ENCODE data around the gene C22orf39. TPM values are rescaled to one million over a fixed set of nuclear protein-coding genes. Genes with fewer than 3 reads are reported as not detected.

C22orf39 gene
- polyA plus RNA-seq, 3 donors from 2014 or later: 67.8 to 75.5 (median 71.0) TPM

DNA sequence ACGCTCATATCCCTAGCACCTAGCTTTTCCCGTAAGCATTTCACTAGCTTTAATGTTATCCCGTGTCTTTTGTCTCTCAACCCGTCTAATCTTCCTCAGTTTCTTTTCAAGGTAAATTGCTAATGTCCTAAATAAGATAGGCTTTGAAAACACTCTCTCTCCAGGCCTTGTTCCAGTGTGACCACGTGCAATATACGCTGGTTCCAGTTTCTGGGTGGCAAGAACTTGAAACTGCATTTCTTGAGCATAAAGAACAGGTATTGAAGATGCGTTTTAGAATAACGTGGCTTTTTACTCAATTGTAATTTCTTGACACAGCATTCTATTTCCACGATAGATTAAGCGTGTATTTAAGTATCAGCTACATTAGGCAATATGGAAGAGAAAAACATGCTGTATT lies 33.3 kb upstream of the C22orf39 start:
- H3K9me3 Mint-ChIP-seq: no peaks in the 10 kb centered on the region

DNA sequence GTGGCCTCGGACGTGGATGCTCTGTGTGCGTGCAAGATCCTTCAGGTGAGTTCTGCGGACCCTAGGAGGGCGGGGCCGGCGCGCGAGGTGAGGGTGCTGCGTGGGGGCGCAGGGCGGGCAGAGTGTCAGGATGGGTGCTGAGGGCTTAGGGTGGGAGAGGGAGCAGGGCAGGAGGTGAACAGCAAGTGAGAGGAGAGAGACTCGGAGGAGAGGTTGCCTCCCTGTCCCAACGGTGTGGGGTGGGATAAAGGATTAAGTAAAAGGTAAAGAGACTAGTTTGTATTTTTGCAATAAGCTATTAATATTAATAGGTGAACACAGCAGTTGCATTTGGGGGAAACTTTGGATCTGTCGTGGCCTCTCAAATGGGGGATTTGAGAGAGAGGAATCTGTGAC lies 32.7 kb upstream of the C22orf39 start:
- Mint-ChIP-seq H3K9me3 (no peaks in the 10 kb centered on the region), H3K4me3 (peak overlapping the region; percentile 70 to 96 (median 90)), H3K27me3 (ENCODE audit: low read depth in 3 of 3) (peaks cover 5 to 7% (median 6%) of the 10 kb centered on the region in 3 donors), H3K4me1 (peaks cover 29 to 39% of the 10 kb centered on the region in 2 donors), H3K36me3 (no peaks in the 10 kb centered on the region), H3K27ac (peak overlapping the region in 2 of 6 donors; percentile 33 to 100)
- no peak for DNase-seq

More for the DNA sequence above, 33.3 kb upstream of the C22orf39 start:
- no peaks in the 10 kb centered on the region for H3K36me3 Mint-ChIP-seq
- H3K27ac Mint-ChIP-seq: no peak overlapping the region
- peak overlapping the region; percentile 29 to 92 (median 82) for H3K4me3 Mint-ChIP-seq
- DNase-seq: no peak
- peaks cover 6 to 7% (median 6%) of the 10 kb centered on the region in 3 donors for H3K27me3 Mint-ChIP-seq (ENCODE audit: low read depth in 3 of 3)
- peaks cover 26 to 33% of the 10 kb centered on the region in 2 donors for H3K4me1 Mint-ChIP-seq

DNA sequence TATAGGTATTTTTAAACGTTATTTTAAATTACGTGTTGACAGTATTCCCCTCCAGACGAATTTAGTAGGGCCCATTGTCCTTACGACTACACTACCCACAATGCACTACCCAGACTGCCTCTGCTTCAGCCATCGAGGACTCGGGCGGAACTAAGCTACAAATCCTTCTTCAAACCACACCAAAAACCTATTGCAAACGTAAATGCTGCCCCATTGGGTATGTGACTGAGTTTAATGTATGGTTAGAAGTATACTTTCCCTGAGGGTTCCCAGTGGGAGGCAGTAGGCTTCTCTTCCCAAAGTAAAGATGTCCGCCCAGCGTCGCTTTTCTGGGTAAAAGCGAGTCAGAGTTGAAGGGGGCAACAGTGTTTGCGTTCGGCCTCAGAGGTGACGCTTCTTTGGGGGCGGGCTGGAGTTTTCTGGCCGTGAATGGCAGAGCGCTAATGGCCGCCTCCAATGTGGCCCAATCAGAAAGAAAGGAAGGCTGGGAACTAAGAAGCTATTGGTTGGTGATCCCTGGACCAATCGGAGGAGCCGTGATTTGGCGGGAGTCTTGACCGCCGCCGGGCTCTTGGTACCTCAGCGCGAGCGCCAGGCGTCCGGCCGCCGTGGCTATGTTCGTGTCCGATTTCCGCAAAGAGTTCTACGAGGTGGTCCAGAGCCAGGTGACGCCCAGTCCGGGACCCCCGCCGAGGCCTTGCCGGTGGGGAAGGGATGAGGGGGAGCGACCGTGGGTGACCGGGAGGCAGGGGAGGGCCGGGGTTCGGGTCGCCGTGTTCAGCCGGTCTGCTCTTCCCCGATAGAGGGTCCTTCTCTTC lies 32.1 kb upstream of the C22orf39 start, which contains the start of gene CDC45:
TSS of gene CDC45 (plus strand) at position 566 of the 818 bp plus-strand sequence. CDS start at position 615, 49 bp downstream.
- peaks cover 29 to 43% of the 10 kb centered on the region in 2 donors for H3K4me1 Mint-ChIP-seq
- DNase-seq: peak; percentile 95
- peak within 1 kb of the TSS; percentile 90 to 96 (median 92) for H3K4me3 Mint-ChIP-seq
- peaks cover 5 to 7% (median 6%) of the 10 kb centered on the region in 3 donors for H3K27me3 Mint-ChIP-seq (ENCODE audit: low read depth in 3 of 3)
- peak within 1 kb of the TSS; percentile 98 to 100 (median 99) for H3K27ac Mint-ChIP-seq
- H3K36me3 Mint-ChIP-seq: no peaks in the 10 kb centered on the region
- no peaks in the 10 kb centered on the region for H3K9me3 Mint-ChIP-seq

DNA sequence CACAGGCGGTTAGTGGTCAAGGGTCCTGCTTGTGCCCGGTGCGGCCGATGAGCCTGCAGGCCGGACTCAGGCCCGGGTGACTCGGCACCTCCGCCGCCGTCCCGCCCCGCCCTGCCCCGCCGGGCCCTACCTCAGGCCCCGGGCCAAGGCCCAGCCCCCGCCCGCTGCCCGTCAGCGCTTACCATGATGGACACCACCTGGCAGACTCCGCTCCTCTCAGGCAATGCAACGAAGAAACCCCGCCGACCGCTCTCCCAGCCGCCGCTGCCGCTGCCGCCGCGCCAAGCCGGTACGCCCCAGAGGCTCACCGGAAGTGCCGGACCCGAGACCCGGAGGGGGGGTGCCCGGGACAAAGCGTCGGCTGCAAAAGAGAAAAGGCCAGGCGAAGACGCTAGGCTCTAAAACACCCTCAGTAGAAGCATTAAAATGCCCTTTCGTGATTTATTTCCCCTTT lies 31.4 kb upstream of the C22orf39 start, which contains the start of gene UFD1:
TSS of gene UFD1 (minus strand) at position 293 of the 454 bp plus-strand sequence. CDS start at position 185, 108 bp downstream.
- H3K27me3 Mint-ChIP-seq (ENCODE audit: low read depth in 3 of 3): peaks cover 6 to 7% (median 6%) of the 10 kb centered on the region in 3 donors
- H3K4me3 Mint-ChIP-seq: peak within 1 kb of the TSS; percentile 90 to 96 (median 92)
- peak; percentile 83 to 87 (median 87) for DNase-seq
- H3K27ac Mint-ChIP-seq: peak within 1 kb of the TSS; percentile 98 to 100 (median 99)
- H3K9me3 Mint-ChIP-seq: no peaks in the 10 kb centered on the region
- H3K36me3 Mint-ChIP-seq: peaks cover 0 to 3% (median 0%) of the 10 kb centered on the region in 3 donors
- peaks cover 29 to 43% of the 10 kb centered on the region in 2 donors for H3K4me1 Mint-ChIP-seq

DNA sequence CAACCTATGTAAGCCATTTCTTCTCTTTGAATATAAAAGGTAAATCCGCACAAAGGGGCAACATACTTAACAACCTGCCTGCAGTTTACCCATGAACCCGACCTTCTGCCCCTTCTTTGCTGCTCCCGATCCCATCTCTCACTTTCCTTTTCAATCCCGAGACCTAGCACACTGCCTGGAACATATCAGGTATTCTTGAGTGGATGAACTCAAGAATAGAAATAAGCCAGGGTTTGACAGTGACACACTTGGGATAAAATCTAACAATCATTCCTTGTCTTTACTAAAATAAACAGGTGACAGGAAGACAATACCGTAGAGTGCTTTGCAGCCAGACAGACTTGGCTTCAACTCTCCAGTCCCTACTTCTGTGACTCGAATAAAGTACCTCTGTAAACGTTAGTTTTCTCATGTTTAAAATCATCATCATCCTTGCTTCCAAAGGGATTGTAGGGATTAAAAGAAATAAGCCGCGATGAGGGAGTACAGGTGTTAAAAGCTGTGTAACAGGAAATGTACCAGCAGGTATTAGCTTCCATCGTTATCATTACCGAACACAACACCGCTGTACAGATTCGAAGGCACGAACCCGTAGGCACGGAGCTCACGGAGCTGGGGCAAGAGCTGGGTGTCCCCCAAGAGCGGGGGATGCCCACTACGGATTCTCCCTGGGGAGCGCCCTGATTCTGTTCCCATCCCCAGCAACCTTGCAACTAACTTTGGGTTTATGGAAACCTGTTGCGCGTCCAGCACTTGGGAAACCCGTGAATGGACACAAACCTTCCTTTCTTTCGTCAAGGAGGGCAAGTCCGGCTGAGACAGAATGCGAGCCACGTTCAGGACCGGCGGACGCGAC lies 30.8 kb upstream of the C22orf39 start:
- DNase-seq: no peak
- peaks cover 0 to 5% (median 0%) of the 10 kb centered on the region in 3 donors for H3K36me3 Mint-ChIP-seq
- H3K27me3 Mint-ChIP-seq (ENCODE audit: low read depth in 3 of 3): peaks cover 6 to 8% (median 7%) of the 10 kb centered on the region in 3 donors
- H3K4me3 Mint-ChIP-seq: peak overlapping the region; percentile 85 to 96 (median 91)
- H3K27ac Mint-ChIP-seq: peak overlapping the region; percentile 50 to 100 (median 80)
- no peaks in the 10 kb centered on the region for H3K9me3 Mint-ChIP-seq
- H3K4me1 Mint-ChIP-seq: peaks cover 31 to 43% of the 10 kb centered on the region in 2 donors

DNA sequence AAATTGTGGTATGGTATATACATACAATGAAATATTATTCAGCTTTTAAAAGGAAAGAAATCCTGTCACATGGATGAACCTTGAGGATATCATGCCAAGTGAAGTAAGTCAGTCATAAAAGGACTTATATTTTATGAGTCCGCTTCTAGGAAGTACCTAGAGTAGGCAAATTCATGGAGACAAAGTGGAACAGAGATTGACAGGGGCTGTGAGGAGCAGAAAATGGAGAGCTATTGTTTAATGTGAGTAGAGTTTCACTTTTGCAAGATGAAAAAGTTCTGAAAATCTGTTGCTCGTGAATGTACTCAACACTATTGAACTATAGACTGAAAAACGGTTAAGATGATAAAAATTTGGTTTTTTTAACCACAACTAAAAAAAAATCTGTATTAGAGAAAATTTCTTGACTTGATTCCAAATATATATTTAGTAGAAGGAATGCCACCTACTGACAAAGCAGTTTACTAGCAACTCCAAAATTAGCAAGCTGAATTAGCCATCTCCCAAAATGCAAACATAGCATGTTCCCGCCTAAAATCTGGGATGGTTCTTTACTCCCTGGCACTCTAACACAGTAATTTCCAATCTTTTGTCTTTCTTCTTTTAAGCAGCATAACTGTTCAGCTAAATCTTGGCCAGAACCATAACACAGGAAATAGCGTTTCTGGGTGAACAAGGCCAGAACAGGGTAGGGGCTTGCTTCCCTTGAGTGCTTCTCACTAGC lies 30.0 kb upstream of the C22orf39 start:
- Mint-ChIP-seq H3K4me3 (peak overlapping the region; percentile 85 to 96 (median 91)), H3K27me3 (ENCODE audit: low read depth in 3 of 3) (peaks cover 6 to 8% (median 7%) of the 10 kb centered on the region in 3 donors), H3K36me3 (peaks cover 0 to 5% (median 0%) of the 10 kb centered on the region in 3 donors), H3K9me3 (no peaks in the 10 kb centered on the region), H3K27ac (peak overlapping the region; percentile 70 to 100 (median 85)), H3K4me1 (peaks cover 31 to 43% of the 10 kb centered on the region in 2 donors)
- DNase-seq: peak in 1 of 3 donors; percentile 7

DNA sequence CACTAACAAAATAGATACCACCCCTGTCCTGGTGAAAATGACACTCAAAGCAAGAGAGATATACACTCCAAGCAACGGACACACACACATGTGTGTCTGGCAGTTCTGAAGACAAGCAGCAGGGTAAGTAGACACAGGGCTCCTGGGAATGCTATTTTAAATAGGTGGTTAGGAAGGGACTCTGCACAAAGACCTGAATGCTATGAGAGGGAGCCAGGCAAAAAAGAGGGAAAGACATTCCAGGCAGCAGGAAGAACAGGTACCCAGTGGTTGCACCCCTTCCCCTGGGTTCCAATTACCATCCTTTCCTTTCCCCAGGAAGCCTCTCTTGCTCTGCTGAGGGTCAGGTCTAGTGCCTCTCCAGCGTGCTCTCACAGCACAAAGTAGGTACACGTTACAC lies 28.5 kb upstream of the C22orf39 start:
- Mint-ChIP-seq H3K27ac (peak overlapping the region in 3 of 6 donors; percentile 34 to 59 (median 51)), H3K9me3 (no peaks in the 10 kb centered on the region), H3K27me3 (ENCODE audit: low read depth in 3 of 3) (peaks cover 6 to 9% (median 7%) of the 10 kb centered on the region in 3 donors), H3K36me3 (peaks cover 0 to 12% (median 0%) of the 10 kb centered on the region in 3 donors), H3K4me1 (peaks cover 31 to 43% of the 10 kb centered on the region in 2 donors), H3K4me3 (peak overlapping the region in 1 of 5 donors; percentile 33)
- no peak for DNase-seq

DNA sequence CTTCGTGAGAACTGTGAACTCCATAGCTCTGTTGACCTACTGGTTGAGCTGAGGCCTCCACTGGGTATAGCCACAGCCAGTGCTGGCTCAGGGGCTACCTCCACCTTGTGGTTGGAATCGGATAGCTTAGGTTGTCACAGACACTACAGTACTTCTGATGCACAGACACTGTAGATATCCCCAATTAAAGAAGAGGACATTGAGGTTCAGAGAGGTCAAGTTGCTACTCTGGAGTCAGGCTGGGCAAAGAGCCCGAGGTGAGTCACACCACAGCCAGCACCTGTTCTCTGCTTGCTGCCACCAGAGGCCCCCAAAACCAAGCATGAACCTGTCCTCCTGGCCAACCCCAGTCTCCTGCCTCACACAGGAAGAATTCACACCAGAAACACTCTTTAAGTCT lies 26.1 kb upstream of the C22orf39 start:
- Mint-ChIP-seq H3K27me3 (ENCODE audit: low read depth in 3 of 3) (peaks cover 0 to 4% (median 4%) of the 10 kb centered on the region in 3 donors), H3K4me3 (no peak overlapping the region), H3K36me3 (peaks cover 3 to 24% (median 4%) of the 10 kb centered on the region in 3 donors), H3K4me1 (peaks cover 23 to 34% of the 10 kb centered on the region in 2 donors), H3K27ac (no peak overlapping the region), H3K9me3 (no peaks in the 10 kb centered on the region)
- DNase-seq: no peak

DNA sequence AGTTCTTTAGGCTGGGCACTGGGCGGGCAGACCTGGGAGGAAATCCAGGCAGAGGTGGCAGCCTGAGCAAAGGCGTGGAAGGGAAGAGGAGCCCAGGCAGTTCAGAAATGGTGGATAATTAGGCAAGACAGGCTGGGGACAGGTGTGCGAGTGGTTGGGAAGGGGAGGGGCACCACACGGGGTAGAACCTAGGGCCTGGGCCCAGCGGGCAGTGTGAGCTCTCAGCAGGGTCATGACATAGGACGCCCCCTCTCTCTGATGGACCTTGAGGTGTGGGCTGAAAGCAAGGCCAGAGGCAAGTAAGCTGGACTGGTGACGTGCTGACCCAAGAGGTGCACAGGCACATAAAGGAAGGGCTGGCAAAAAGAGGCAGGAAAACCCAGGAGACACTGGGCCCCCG lies 24.7 kb upstream of the C22orf39 start:
- Mint-ChIP-seq H3K4me3 (no peak overlapping the region), H3K27ac (peak overlapping the region in 3 of 6 donors; percentile 9 to 52 (median 12)), H3K36me3 (peaks cover 3 to 35% (median 9%) of the 10 kb centered on the region in 3 donors), H3K9me3 (no peaks in the 10 kb centered on the region), H3K4me1 (peaks cover 12 to 22% of the 10 kb centered on the region in 2 donors), H3K27me3 (ENCODE audit: low read depth in 3 of 3) (peaks cover 0 to 9% (median 4%) of the 10 kb centered on the region in 3 donors)
- no peak for DNase-seq

DNA sequence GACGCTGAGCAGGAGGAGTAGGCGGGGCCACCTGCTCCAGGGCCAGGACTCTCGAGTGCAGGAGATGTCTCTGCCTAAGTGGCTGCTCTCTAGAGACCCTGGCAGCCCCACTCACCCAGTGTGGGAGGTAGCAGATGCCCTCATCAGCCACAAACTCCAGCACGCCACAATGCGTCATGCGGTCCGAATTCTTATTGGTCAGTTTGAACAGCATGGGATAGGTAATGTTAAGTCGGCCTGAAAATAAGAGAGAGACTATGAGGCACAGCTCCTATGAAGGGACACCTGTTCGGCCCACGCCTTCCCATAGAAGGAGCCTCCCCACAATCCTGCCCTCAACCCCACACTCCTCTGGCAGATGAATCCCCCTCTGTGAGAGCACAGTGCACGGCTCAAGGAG lies 24.1 kb upstream of the C22orf39 start:
- Mint-ChIP-seq H3K9me3 (no peaks in the 10 kb centered on the region), H3K4me3 (no peak overlapping the region), H3K27ac (peak overlapping the region in 1 of 6 donors; percentile 14), H3K36me3 (peaks cover 3 to 36% (median 9%) of the 10 kb centered on the region in 3 donors), H3K4me1 (peaks cover 9 to 16% of the 10 kb centered on the region in 2 donors), H3K27me3 (ENCODE audit: low read depth in 3 of 3) (peaks cover 0 to 9% (median 4%) of the 10 kb centered on the region in 3 donors)
- no peak for DNase-seq

DNA sequence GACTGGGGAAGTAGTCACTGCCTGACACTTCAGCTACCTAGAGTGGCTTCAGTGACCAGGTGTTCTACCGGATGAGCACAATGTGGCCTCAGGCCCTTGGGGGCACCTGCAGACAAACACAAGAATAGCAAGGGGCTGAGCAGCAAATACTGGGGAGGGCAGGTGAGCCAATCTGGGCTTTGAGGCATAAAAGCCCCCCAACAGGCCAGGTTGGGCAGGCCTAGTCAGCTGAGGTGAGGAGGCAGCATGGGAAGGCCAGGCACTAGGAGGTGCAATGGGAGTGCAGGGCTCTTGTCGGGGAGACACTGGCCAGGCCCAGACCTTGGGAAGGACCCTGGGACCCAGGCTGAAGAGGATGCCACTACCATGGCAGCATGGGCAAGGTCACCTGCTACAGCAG lies 22.5 kb upstream of the C22orf39 start:
- no peak for DNase-seq
- Mint-ChIP-seq H3K27ac (no peak overlapping the region), H3K4me3 (no peak overlapping the region), H3K4me1 (peaks cover 2% of the 10 kb centered on the region in 2 donors), H3K9me3 (no peaks in the 10 kb centered on the region), H3K36me3 (peaks cover 10 to 47% (median 15%) of the 10 kb centered on the region in 3 donors), H3K27me3 (ENCODE audit: low read depth in 3 of 3) (peaks cover 0 to 7% (median 4%) of the 10 kb centered on the region in 3 donors)

DNA sequence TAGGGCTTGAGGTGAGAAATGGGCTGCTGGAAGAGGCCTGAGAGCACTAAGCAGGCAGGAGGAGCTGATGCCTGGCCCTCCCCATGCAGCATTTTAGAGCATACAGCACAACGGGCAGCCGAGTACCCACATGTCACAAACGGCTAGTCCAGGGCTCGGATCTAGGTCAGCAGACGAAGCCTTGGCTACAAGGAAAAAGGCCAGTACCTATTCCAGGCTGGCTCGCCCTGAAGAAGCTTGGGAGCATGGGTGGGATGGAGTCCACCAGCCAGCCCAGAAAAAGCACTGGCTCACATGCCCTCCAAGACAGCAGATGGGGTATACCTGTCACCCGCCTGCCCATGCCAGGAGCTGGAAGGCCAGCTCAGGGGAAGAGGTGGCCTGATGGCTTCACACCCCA lies 21.9 kb upstream of the C22orf39 start:
- Mint-ChIP-seq H3K9me3 (no peaks in the 10 kb centered on the region), H3K4me1 (peaks cover 0 to 3% of the 10 kb centered on the region in 2 donors), H3K27ac (no peak overlapping the region), H3K36me3 (peaks cover 13 to 53% (median 17%) of the 10 kb centered on the region in 3 donors), H3K4me3 (no peak overlapping the region), H3K27me3 (ENCODE audit: low read depth in 3 of 3) (peaks cover 0 to 7% (median 4%) of the 10 kb centered on the region in 3 donors)
- no peak for DNase-seq
